ENCODE results near the gene CCNH. TPM values are rescaled to one million over a fixed set of nuclear protein-coding genes. Genes with fewer than 3 reads are reported as not detected.

Gene CCNH
- total RNA-seq, 1 experiment from 2014 or later = 38.3 TPM

GRCh38 chr5:87382224-87382623 is 30.5 kb downstream of the CCNH start:
- no peak overlapping the region for H2BK20ac ChIP-seq (ENCODE audit: low read depth, low read length, poor library complexity, severe bottlenecking)
- H3K18ac ChIP-seq (ENCODE audit: insufficient read length, low read depth, low read length) = no peak overlapping the region
- no peaks in the 10 kb centered on the region for H3K4me1 ChIP-seq (ENCODE audit: insufficient read depth, low read length)
- no peak overlapping the region for H3T11ph ChIP-seq (ENCODE audit: low read length)
- no peaks in the 10 kb centered on the region for H3K27me3 ChIP-seq (ENCODE audit: insufficient read depth, low read length)
- no peak for DNase-seq
- H2AK5ac ChIP-seq (ENCODE audit: insufficient read length, low read length) = no peak overlapping the region
- no peaks in the 10 kb centered on the region for H4K20me1 ChIP-seq (ENCODE audit: control insufficient read depth, insufficient read depth, insufficient read length)
- Mint-ChIP-seq H3K9me3 (no peaks in the 10 kb centered on the region), H3K27ac (no peak overlapping the region), H3K27me3 (ENCODE audit: low read depth) (no peaks in the 10 kb centered on the region), H3K36me3 (ENCODE audit: insufficient read depth in 1 of 3, low read depth in 3 of 3) (peaks cover 0 to 27% (median 23%) of the 10 kb centered on the region in 3 experiments; a peak in 5 of 7 replicates), H3K4me1 (no peaks in the 10 kb centered on the region), H3K4me3 (no peak overlapping the region)
- no peak overlapping the region for H3K56ac ChIP-seq (ENCODE audit: insufficient read length, low read depth, low read length)
- no peak overlapping the region for H2BK15ac ChIP-seq (ENCODE audit: low read depth, low read length)
- no peak overlapping the region for H3K23ac ChIP-seq (ENCODE audit: insufficient read length, low read depth, low read length)
- no peak overlapping the region for H4K5ac ChIP-seq (ENCODE audit: insufficient read length, low read depth, low read length)
- no peak overlapping the region for H3K4ac ChIP-seq (ENCODE audit: low read depth, low read length)
- no peak overlapping the region for H4K91ac ChIP-seq (ENCODE audit: insufficient read length, low read depth, low read length)
- no peak overlapping the region for H2BK12ac ChIP-seq (ENCODE audit: insufficient read length, low read depth, low read length)
- no peak for TF ChIP-seq CTCF (conservative IDR thresholded peaks at IDR 0.05)
- no peak overlapping the region for H3K9ac ChIP-seq (ENCODE audit: extremely low read depth, insufficient read length, low read length)
- H2AFZ ChIP-seq (ENCODE audit: low read length) = no peak overlapping the region
- no peaks in the 10 kb centered on the region for H3K9me3 ChIP-seq (ENCODE audit: control insufficient read depth, low read depth, low read length)
- H3K79me2 ChIP-seq (ENCODE audit: insufficient read depth, low read length) = no peaks in the 10 kb centered on the region
- no peak overlapping the region for H3K4me2 ChIP-seq (ENCODE audit: insufficient read depth, insufficient read length, low read length)
- H3K23me2 ChIP-seq (ENCODE audit: insufficient read length, low read depth, low read length, poor library complexity, severe bottlenecking) = no peaks in the 10 kb centered on the region
- no peak overlapping the region for H2BK5ac ChIP-seq (ENCODE audit: insufficient read length, low read length)
- H3K14ac ChIP-seq (ENCODE audit: insufficient read depth, low read length) = no peak overlapping the region
- H3K27ac ChIP-seq (ENCODE audit: insufficient read length, low read depth, low read length) = no peak overlapping the region
- no peak overlapping the region for H4K8ac ChIP-seq (replicated peaks; ENCODE audit: insufficient read length, low read depth, low read length)
- H3K79me1 ChIP-seq (ENCODE audit: insufficient read depth, low read depth, low read length, poor library complexity, severe bottlenecking) = no peaks in the 10 kb centered on the region
- H2BK120ac ChIP-seq (ENCODE audit: low read depth, low read length, poor library complexity, severe bottlenecking) = no peak overlapping the region
- no CpG with 5 or more reads among the region's 1 CpG for WGBS (ENCODE audit: extremely low coverage, insufficient read length, low lambda C conversion rate)

Measured in H9 (cell line).